Measurements from ENCODE around the gene SLC41A3. TPM values are rescaled to one million over a fixed set of nuclear protein-coding genes. Genes with fewer than 3 reads are reported as not detected.
A peak's percentile ranks its signal among the peaks of the same experiment; 100 is the strongest.

SLC41A3 gene
- total and polyA plus RNA-seq, 12 donors = 40.8 to 140 (median 74.4) TPM

DNA sequence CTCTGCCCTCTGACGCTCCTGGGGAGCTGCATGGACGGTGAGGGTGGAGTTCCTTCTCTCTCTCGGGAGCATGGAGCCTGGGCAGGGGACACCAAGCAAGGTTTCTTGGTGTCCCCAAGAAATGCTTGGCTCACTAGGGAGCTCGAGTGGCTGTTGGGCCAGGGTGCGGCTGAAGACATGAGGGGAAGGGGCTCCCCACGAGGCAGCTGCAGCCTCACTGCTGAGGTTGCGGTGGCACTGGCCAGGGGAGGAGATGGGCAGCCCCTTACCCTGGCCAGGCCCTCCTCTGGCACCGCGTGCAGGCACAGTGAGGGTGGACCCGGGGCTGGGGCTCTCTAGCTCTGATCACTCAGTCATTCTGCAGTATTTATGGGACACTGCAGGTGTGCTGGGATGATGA lies 43.5 kb upstream of the SLC41A3 start:
- no peaks in the 10 kb centered on the region for H3K9me3 ChIP-seq (replicated peaks in 1 of 3)
- no peaks in the 10 kb centered on the region for H3K36me3 ChIP-seq (replicated peaks in 1 of 2)
- 82 to 92% (median 86%) methylated on average over 7 to 10 of the region's 10 CpGs for WGBS, 4 donors
- peaks cover 0 to 11% of the 10 kb centered on the region in 2 donors for H3K4me1 ChIP-seq (replicated peaks in 1 of 2)
- H3K27me3 ChIP-seq = no peaks in the 10 kb centered on the region
- H3K4me3 ChIP-seq = no peak overlapping the region
- no peak overlapping the region for H3K27ac ChIP-seq
- no peak for TF ChIP-seq POLR2A (IDR thresholded peaks at IDR 0.05)
- intact Hi-C loops (cut with DNase I) = no loop called here
- peak in 4 of 7 donors; percentile 6 to 16 (median 11) for DNase-seq

DNA sequence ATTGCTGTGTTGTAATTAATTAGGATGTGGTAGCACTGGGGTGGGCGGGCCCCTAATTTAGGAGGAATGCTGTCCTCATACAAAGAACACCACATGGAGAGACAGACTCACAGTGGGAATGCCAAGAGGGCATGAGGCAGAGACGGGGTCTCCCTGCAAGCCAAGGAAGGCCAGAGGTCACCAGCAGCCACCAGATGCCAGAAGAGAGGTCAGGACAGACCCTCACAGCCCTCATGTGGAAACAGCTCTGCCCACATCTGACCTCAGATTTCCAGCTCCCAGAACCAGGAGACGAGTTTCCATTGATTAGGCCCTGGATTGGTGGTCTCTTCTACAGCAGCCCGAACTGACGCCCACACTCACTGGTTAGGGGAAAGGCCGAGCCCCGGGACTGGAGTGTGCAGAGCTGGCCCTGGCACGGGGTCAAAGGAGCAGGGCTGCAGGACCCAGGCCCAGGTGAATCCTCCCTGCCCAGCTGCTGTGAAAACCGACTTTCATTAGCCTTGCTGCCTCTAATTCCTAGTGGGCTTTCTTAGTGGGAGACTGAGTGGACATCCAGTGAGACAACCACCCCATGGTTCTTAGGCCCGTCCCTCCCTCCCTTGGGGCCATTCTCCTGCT lies 43.0 kb upstream of the SLC41A3 start:
- intact Hi-C loops (cut with DNase I) = no loop called here
- TF ChIP-seq POLR2A (IDR thresholded peaks at IDR 0.05) = no peak
- TF ChIP-seq, protein P1, sequence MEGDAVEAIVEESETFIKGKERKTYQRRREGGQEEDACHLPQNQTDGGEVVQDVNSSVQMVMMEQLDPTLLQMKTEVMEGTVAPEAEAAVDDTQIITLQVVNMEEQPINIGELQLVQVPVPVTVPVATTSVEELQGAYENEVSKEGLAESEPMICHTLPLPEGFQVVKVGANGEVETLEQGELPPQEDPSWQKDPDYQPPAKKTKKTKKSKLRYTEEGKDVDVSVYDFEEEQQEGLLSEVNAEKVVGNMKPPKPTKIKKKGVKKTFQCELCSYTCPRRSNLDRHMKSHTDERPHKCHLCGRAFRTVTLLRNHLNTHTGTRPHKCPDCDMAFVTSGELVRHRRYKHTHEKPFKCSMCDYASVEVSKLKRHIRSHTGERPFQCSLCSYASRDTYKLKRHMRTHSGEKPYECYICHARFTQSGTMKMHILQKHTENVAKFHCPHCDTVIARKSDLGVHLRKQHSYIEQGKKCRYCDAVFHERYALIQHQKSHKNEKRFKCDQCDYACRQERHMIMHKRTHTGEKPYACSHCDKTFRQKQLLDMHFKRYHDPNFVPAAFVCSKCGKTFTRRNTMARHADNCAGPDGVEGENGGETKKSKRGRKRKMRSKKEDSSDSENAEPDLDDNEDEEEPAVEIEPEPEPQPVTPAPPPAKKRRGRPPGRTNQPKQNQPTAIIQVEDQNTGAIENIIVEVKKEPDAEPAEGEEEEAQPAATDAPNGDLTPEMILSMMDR (IDR thresholded peaks at IDR 0.05) = no peak
- Histone ChIP-seq H3K36me3 (replicated peaks in 1 of 2) (no peaks in the 10 kb centered on the region), H3K27ac (no peak overlapping the region), H3K27me3 (no peaks in the 10 kb centered on the region), H3K9me3 (replicated peaks in 1 of 3) (no peaks in the 10 kb centered on the region), H3K4me3 (no peak overlapping the region), H3K4me1 (replicated peaks in 1 of 2) (peaks cover 0 to 11% of the 10 kb centered on the region in 2 donors)
- WGBS, 4 donors = 82 to 91% (median 87%) methylated on average over 6 to 10 of the region's 10 CpGs
- DNase-seq = peak in 6 of 7 donors; percentile 2 to 35 (median 11)

DNA sequence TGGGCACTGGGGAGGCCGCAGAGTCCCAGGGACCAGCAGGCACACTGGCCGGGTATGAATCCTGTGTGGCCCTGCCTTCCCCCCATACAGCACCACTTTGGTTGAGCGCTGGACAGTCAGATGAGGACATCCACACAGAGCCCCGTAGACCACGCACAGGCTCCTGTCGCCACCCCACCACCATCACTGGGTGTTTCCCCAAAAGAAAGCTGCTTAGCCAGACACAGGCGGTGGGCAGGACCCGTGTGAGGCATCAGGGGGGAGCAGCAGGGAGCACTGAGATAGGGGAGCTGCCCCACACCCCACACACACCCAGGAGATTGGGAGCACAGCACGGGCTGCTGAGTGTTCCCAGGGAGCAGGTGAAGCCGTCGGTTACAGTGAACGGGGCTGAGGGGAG lies 42.4 kb upstream of the SLC41A3 start:
- Histone ChIP-seq H3K36me3 (replicated peaks in 1 of 2) (no peaks in the 10 kb centered on the region), H3K4me3 (no peak overlapping the region), H3K27me3 (no peaks in the 10 kb centered on the region), H3K27ac (no peak overlapping the region), H3K4me1 (replicated peaks in 1 of 2) (peaks cover 0 to 11% of the 10 kb centered on the region in 2 donors), H3K9me3 (replicated peaks in 1 of 3) (no peaks in the 10 kb centered on the region)
- DNase-seq = peak in 6 of 7 donors; percentile 0 to 40 (median 8)
- 88 to 97% (median 93%) methylated on average over 5 to 12 of the region's 12 CpGs for WGBS, 4 donors
- intact Hi-C loops (cut with DNase I) = no loop called here
- TF ChIP-seq, protein P1 (IDR thresholded peaks at IDR 0.05) = no peak
- no peak for TF ChIP-seq POLR2A (IDR thresholded peaks at IDR 0.05)

DNA sequence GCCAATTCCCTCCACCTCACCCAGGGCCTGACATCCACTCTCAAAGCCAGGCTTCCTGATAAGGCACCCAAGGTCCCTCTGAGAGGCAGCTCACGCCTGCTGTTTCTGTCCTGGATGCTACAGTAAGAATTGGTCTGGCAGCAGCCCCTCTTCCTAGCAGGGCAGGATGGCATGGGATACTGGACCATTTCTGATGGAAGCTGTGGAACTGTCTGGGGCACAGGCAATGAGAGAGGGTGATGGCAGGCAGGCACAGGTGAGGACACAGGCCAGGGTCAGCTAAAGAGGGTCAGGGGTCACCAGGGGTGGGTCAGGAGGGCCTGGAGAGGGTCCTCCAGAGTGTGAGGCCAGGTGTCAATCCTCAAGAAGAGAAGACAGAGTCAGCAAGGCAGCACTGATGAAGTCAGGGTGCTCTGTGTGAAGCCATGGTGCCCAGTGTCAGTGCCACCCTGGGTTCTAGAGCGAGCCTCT lies 41.9 kb upstream of the SLC41A3 start:
- Histone ChIP-seq H3K4me3 (no peak overlapping the region), H3K9me3 (replicated peaks in 1 of 3) (no peaks in the 10 kb centered on the region), H3K27me3 (no peaks in the 10 kb centered on the region), H3K4me1 (replicated peaks in 1 of 2) (peaks cover 0 to 11% of the 10 kb centered on the region in 2 donors), H3K36me3 (replicated peaks in 1 of 2) (no peaks in the 10 kb centered on the region), H3K27ac (no peak overlapping the region)
- WGBS, 4 donors = 50 to 92% (median 60%) methylated on average over 1 to 2 of the region's 2 CpGs
- no peak for TF ChIP-seq POLR2A (IDR thresholded peaks at IDR 0.05)
- intact Hi-C loops (cut with DNase I) = no loop called here
- peak in 6 of 7 donors; percentile 0 to 15 (median 7) for DNase-seq

DNA sequence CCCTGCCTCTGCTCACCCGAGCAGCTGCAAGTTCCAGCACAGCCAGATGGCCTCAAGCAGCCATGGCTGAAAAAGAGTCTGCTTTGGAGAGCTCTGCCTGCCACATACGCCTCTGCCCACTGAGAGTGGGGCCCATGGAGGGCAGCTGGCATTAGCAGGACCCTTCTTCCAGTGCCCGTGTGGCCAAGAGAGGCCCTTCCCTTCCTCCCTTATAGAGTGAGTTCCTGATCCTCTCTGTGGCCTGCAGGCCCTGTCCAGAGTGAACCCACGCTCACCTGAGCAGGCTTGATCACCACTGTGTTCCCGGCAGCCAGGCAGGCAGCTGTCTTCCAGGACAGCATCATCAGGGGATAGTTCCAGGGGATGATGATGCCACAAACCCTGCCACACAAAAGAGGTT lies 41.4 kb upstream of the SLC41A3 start:
- intact Hi-C loops (cut with DNase I) = no loop called here
- Histone ChIP-seq H3K4me1 (replicated peaks in 1 of 2) (peaks cover 0 to 11% of the 10 kb centered on the region in 2 donors), H3K9me3 (replicated peaks in 1 of 3) (no peaks in the 10 kb centered on the region), H3K4me3 (no peak overlapping the region), H3K27me3 (no peaks in the 10 kb centered on the region), H3K36me3 (replicated peaks in 1 of 2) (no peaks in the 10 kb centered on the region), H3K27ac (no peak overlapping the region)
- 86 to 89% methylated on average over 5 of the region's 5 CpGs; no CpG with 5 or more reads in 2 of the 4 donors for WGBS, 4 donors
- TF ChIP-seq, protein P1 (IDR thresholded peaks at IDR 0.05) = no peak
- no peak for TF ChIP-seq POLR2A (IDR thresholded peaks at IDR 0.05)
- peak in 6 of 7 donors; percentile 0 to 29 (median 4) for DNase-seq

Data from adrenal gland (tissue), 12 donors.